SIG-M5 treated with dmso at 0.1 percent for 504 hours (cell line): ENCODE results near the gene BPIFA3.
"Not testable (repeated sequence)": the region's sequence is repeated elsewhere in the genome, so short reads cannot be mapped to it uniquely, and the experiment has no call there.

Experiments
- DNase-seq: peaks from one replicate; lab custom pipeline; 2025; ENCODE audit not compliant: unreplicated experiment; lab: John Stamatoyannopoulos, UW

BPIFA3 gene

DNA sequence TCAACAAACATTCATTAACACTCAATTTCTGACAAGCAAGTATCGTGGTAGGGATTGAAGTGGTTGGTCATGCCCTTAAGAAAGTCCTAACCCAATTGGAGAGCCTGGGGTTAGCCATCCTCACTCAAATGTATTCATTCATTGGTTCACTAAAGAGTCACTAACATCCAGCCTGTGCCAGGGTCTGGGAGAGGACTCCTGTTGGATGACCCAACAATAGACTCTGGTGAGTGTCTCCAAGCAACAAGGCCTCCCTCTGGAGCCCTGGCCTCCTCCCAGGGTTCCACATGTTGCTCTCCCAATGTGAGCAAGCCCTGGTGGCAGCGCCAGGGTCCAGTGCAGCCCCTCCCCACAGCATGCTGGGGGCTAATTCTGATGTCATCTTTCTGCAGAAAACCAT lies at the start of gene BPIFA3:
Gene BPIFA3 (plus strand): TSS at position 301 of the 400 bp plus-strand sequence. CDS start 185 bp downstream, outside the sequence.
- DNase-seq, result no peak

- DNase-seq, result no peak
Observed at GRCh38 chr20:33167859-33168258, 49.3 kb upstream of the BPIFA3 start, which contains the start of gene BPIFA2. TSS of gene BPIFA2 (plus strand) at chr20:33168159. CDS start at chr20:33169146, 987 bp downstream.

DNA sequence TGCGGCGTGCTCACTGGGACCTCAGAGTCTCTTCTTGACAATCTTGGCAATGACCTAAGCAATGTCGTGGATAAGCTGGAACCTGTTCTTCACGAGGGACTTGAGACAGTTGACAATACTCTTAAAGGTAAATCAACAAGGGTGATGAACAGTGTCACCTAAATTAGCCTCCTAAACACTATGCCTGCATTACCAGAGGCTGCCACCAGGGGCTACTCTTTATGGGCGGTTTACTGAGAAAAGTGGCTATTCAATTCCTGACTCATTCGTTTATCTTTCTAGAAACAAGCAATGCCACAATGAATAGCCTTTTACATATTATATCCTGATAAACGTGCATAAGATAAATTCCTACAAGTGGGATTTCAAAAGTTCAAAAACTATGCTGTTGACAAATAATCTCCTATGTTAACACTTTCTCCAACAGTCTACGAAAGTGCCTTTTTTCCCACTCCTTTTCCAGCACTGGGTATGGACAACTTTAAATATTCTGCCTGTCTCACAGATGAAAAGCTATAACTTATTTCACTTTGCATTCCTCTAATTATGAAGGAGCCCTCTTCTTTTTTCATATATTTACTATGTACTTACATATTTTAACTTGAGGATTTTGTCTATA lies 47.9 kb upstream of the BPIFA3 start:
- DNase-seq, result no peak

GRCh38 chr20:33172781-33173180 lies 44.4 kb upstream of the BPIFA3 start:
- DNase-seq, result no peak

GRCh38 chr20:33175123-33175522 lies 42.0 kb upstream of the BPIFA3 start:
- DNase-seq, result no peak

- no peak for DNase-seq
Observed at GRCh38 chr20:33176101-33176500, 41.1 kb upstream of the BPIFA3 start.

DNA sequence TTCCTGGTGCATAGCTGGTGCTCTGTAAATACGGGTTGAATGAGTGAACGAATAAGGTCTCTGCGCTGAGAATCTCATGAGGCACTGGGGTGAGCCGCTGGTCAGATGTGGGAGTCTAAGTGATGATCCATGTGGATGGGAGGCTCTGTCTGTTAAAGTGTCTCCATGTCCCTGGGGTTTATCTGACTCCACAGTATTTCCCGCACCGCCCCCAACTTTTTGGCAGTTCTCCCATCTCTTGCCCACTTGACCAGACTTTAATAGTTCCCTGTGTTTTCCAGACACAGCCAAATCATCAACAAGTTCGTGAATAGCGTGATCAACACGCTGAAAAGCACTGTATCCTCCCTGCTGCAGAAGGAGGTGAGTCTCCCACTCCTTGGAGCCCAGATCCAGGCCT lies 39.3 kb upstream of the BPIFA3 start:
- DNase-seq, result no peak

GRCh38 chr20:33178726-33179125 lies 38.4 kb upstream of the BPIFA3 start:
- no peak for DNase-seq

- no peak for DNase-seq
Observed at GRCh38 chr20:33180169-33180568, 37.0 kb upstream of the BPIFA3 start.

DNA sequence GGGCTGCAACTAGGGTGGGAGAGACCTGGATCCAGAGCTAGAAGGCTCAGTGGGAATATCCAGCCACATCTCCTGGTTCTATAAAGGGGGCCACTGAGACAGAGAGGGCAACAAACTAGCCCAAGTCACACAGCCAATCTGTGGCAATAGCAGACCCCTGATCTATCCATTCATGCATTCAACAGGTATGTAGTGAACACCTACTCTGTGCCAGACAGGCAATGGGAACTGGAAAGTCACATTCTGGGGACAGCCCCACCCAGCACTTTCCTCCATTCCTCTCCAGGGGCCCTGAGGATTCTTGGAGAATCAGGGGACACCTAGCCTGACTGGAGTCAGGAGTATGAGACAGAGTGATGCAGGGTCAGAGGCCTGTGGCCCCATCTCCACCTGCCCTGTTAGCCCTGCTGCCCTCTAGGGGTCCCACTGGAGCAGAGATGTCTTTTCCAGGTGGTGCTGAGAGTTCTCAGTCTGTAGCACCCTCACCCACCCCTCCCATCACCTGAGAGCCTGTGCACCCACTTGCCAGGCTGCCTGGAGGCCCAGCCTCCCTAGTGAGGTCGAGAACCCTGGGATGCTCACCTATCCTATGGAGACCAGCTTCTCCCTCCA lies 35.6 kb upstream of the BPIFA3 start:
- no peak for DNase-seq

DNA sequence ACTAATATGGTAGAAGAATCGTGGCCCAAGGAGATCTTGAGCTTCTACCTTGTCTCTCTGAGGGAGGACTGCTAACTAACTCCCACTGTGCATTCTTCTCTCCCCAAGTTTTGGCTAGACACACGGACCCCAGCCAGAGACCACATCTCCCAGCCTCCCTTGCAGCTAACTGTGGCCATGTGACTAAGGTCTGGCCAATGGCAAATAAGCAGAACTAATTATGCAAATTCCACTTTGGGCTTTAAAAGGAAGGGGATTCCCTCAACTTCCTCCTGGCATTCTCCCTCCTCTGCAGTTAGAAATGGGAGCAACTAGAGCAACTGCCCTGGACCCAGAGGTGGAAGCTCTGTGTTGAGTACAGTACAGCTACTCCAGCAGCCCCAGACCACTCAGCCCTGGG lies 33.8 kb upstream of the BPIFA3 start:
- DNase-seq, result no peak

GRCh38 chr20:33185031-33185590 lies 32.0 kb upstream of the BPIFA3 start:
- not testable (repeated sequence) for DNase-seq

GRCh38 chr20:33187491-33187890 lies 29.7 kb upstream of the BPIFA3 start:
- no peak for DNase-seq

DNA sequence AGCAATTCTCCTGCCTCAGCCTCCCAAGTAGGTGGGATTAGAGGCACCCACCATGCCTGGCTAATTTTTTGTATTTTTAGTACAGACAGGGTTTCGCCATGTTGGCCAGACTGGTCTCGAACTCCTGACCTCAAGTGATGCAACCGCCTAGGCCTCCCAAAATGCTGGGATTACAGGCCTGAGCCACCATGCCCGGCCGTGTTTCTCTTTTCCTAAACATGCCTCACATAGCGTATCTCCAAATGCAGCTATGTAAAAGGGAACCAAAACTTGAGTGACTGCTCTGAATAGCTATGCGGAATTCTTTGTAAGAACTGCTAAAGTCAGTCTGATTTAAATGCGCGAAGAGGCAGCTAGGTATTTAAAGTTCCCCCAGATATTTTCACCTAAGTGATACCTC lies 28.7 kb upstream of the BPIFA3 start:
- DNase-seq, result peak; percentile 38

- no peak for DNase-seq
Observed at GRCh38 chr20:33191484-33191883, 25.7 kb upstream of the BPIFA3 start.

DNA sequence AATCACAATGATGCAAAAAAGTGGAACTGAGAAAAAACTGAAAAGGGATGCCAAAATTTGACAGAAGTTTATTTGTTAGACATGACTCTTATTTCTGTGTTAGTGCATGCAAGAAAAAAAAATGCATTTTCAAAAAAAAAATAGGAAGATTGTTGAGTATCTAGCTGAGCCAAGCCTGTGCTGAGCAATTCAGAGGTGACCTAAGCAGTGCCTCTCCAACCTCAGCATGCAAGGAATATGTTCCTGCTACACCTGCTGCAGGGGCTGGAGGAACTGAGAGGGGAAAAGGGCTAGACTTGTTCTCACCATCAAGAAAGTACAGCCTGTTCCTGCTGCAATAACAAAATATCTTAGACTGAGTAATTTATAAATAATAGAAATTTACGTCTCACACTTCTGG lies 25.2 kb upstream of the BPIFA3 start:
- no peak for DNase-seq

DNA sequence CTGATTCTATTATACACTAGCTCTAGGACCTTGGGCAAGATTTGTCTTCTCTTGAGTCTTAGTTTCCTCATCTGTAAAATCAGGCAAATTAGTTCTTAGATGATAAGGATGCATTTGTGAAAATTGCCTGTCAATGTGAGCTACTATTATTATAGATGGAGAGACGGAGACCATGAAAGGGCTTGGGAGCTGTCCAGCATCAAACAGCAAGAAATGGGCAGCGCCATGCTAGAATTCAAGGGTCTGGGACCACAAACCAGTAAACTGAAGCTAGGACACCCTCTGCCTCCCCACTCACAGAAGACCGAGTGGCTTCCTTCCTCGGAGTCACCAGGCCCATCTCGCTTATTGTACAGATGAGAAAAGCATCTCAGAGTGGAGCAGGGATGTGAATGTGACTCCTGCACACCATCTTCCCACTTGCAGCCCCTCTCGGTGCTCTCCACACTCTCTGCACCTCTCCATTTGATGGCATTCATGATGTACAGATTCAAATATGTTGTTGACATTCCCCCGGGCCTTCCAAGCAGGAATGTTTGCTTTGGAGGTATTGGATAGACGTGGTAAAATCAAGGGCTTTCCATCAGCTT lies 24.1 kb upstream of the BPIFA3 start:
- no peak for DNase-seq

DNA sequence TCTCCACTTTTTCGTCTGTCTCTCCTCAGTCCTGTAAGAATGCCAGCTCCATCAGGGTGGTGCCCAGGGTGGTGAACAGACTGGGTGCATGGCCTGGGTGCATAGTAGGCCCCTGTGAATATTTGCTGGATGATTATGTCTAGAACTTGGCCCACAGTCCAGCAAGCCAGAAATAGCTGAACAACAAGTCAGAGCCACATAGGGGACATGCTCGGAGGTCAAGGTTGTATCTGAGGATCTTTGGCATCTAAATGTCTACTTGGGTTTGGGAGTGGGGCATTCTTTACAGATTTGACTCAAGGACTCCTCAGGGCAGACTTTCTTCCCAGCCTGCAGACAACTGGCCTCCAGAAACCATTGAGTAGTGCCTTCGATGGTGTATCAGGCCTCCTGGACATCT lies 18.1 kb upstream of the BPIFA3 start:
- DNase-seq, result no peak

- no peak for DNase-seq
Observed at GRCh38 chr20:33202451-33202850, 14.7 kb upstream of the BPIFA3 start.

DNA sequence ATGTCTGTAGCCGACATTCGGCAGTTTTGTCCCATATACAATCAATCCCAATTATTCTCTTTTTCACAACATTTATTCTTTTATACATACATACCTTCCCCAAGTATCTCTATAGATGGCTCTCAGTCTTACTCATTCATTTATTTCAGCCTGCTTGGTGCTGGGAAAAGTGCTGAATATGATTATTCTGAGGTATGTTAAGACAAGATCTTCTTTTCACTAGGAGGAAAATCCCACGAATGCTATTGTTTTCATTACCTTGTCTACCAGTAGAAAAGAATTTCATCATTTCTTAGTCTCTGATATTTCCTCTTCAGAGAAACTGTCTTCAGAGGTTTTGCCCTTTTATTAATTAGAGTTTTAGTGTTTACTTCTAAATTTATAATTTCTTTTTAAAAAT lies 13.7 kb upstream of the BPIFA3 start:
- DNase-seq, result no peak

GRCh38 chr20:33209789-33210188 lies 7.4 kb upstream of the BPIFA3 start:
- DNase-seq, result peak; percentile 44

DNA sequence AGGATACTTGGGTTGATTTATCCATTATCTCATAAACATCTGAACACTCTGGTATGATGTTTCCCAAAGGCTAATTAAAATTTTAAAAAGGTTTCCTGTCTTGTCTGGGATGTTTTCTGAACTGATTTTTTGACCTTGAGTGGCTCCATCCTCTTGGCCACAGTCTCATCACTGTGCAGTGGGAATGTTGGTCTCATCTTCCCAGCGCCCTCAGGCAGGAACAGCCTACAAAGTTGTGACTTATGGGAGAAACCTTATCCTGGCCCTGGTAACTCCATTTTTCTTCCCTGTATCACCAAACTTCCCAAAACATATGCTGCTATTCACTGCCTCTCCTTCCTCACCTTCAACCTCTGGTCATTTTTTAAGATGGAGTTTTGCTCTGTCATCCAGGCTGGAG lies 6.8 kb upstream of the BPIFA3 start:
- DNase-seq, result no peak
